Adrenal gland (tissue), 5 donors: Measurements from ENCODE around the gene TGFB2.

Experiments used
- CTCF ChIP-seq, 6 experiments: fragments of 450-650 bp in 4 of 6; fragments of 200-600 bp in 2 of 6; sonication (generic) in 1 of 6; IDR thresholded peaks; 1 replicate in 5 of 6; 2 replicates in 1 of 6; pipeline versions ENCODE4 v1.5.1 to v1.8.0; 2016 to 2021; ENCODE audit warnings: antibody characterized with exemption in 6 of 6, mild to moderate bottlenecking in 2 of 6, moderate library complexity in 1 of 6
- POLR2A ChIP-seq, 2 donors: fragments of 450-650 bp; IDR thresholded peaks; one replicate each; pipeline ENCODE4 v1.6.1; 2017; ENCODE audit warnings: antibody characterized with exemption in 2 of 2, mild to moderate bottlenecking in 2 of 2, moderate library complexity in 1 of 2
- donor health status: DM: no; HTN: no; CAD: no.

GRCh38 chr1:218414060-218414728 is 69.1 kb downstream of the TGFB2 start:
- TF ChIP-seq CTCF (IDR thresholded peaks at IDR 0.05), result no peak
- no peak for TF ChIP-seq POLR2A (IDR thresholded peaks at IDR 0.05)
